ENCODE measurements around the gene PTPRA.
A peak's percentile ranks its signal among the peaks of the same experiment; 100 is the strongest.
"Not testable (repeated sequence)": the region's sequence is repeated elsewhere in the genome, so short reads cannot be mapped to it uniquely, and the experiment has no call there.

The PTPRA gene

GRCh38 chr20:3046677-3047462, 173.6 kb downstream of the PTPRA start:
- peak; percentile 11 for DNase-seq

- DNase-seq: no peak
Measured at GRCh38 chr20:3047486-3048419, 174.5 kb downstream of the PTPRA start.

GRCh38 chr20:3051385-3052019, 178.2 kb downstream of the PTPRA start:
- no peak for DNase-seq

- no peak for DNase-seq
Measured at GRCh38 chr20:3059489-3059888, 186.2 kb downstream of the PTPRA start.

- not testable (repeated sequence) for DNase-seq
Measured at GRCh38 chr20:3064119-3064518, 190.8 kb downstream of the PTPRA start.

GRCh38 chr20:3067139-3068014, 194.1 kb downstream of the PTPRA start:
- DNase-seq: no peak

- DNase-seq: no peak
Measured at GRCh38 chr20:3068075-3068474, 194.8 kb downstream of the PTPRA start.

- no peak for DNase-seq
Measured at GRCh38 chr20:3068986-3069900, 196.0 kb downstream of the PTPRA start.

GRCh38 chr20:3070725-3071124, 197.4 kb downstream of the PTPRA start:
- no peak for DNase-seq

GRCh38 chr20:3071266-3071609, 198.0 kb downstream of the PTPRA start:
- no peak for DNase-seq

- no peak for DNase-seq
Measured at GRCh38 chr20:3071610-3072529, 198.6 kb downstream of the PTPRA start, which contains the start of gene OXT. TSS of gene OXT (plus strand) at chr20:3071620. CDS start at chr20:3071656, 36 bp downstream.

GRCh38 chr20:3072530-3073250, 199.4 kb downstream of the PTPRA start:
- DNase-seq: no peak

GRCh38 chr20:3073251-3073643, 200.0 kb downstream of the PTPRA start:
- DNase-seq: not testable (repeated sequence)

- DNase-seq: no peak
Measured at GRCh38 chr20:3074812-3075211, 201.5 kb downstream of the PTPRA start.

- DNase-seq: not testable (repeated sequence)
Measured at GRCh38 chr20:3075315-3075714, 202.0 kb downstream of the PTPRA start.

- no peak for DNase-seq
Measured at GRCh38 chr20:3077618-3078134, 204.4 kb downstream of the PTPRA start.

GRCh38 chr20:3080939-3081388, 207.7 kb downstream of the PTPRA start:
- DNase-seq: no peak

- no peak for DNase-seq
Measured at GRCh38 chr20:3081641-3082040, 208.4 kb downstream of the PTPRA start.

All from midbrain (tissue), 1 donor.